ES-I3 (cell line): ENCODE data around the gene FSTL1.

Experiments used
- H3K36me3 ChIP-seq: 2 replicates; pipeline ENCODE4 v1.6.1; 2013; ENCODE audit warnings: mild to moderate bottlenecking, low read length, control low read depth, moderate library complexity; ENCODE audit not compliant: insufficient read depth
- H3K4me1 ChIP-seq: 2 replicates; pipeline ENCODE4 v1.6.1; 2013; ENCODE audit warnings: mild to moderate bottlenecking, control low read depth, low read length; ENCODE audit not compliant: insufficient read depth
- H3K9ac ChIP-seq: 2 replicates; pipeline ENCODE4 v1.6.1; 2013; ENCODE audit warnings: low read depth, mild to moderate bottlenecking, low read length, moderate library complexity
- H3K9me3 ChIP-seq: 2 replicates; pipeline ENCODE4 v1.6.1; 2013; ENCODE audit warnings: mild to moderate bottlenecking, low read length, moderate library complexity; ENCODE audit not compliant: control insufficient read depth, insufficient read depth

Gene FSTL1

GRCh38 chr3:120454076-120454689 lies 3.4 kb upstream of the FSTL1 start:
- Histone ChIP-seq H3K36me3 (no peaks in the 10 kb centered on the region), H3K9ac (no peak overlapping the region), H3K4me1 (peaks cover 14% of the 10 kb centered on the region), H3K9me3 (no peaks in the 10 kb centered on the region)

GRCh38 chr3:120452816-120453215 lies 2.0 kb upstream of the FSTL1 start:
- Histone ChIP-seq H3K4me1 (peaks cover 25% of the 10 kb centered on the region), H3K36me3 (no peaks in the 10 kb centered on the region), H3K9ac (no peak overlapping the region), H3K9me3 (no peaks in the 10 kb centered on the region)

- Histone ChIP-seq H3K9me3 (no peaks in the 10 kb centered on the region), H3K36me3 (no peaks in the 10 kb centered on the region), H3K4me1 (peaks cover 31% of the 10 kb centered on the region), H3K9ac (peak overlapping the region; percentile 86; the same call in 1 of the 2 replicates)
Observed at GRCh38 chr3:120451806-120452205, 1.0 kb upstream of the FSTL1 start.

- Histone ChIP-seq H3K9me3 (no peaks in the 10 kb centered on the region), H3K36me3 (no peaks in the 10 kb centered on the region), H3K4me1 (peaks cover 31% of the 10 kb centered on the region), H3K9ac (peak overlapping the region; percentile 86)
Observed at GRCh38 chr3:120451272-120451761, 525 bp upstream of the FSTL1 start.

- Histone ChIP-seq H3K9me3 (no peaks in the 10 kb centered on the region), H3K4me1 (peaks cover 31% of the 10 kb centered on the region), H3K36me3 (no peaks in the 10 kb centered on the region), H3K9ac (peak overlapping the region; percentile 86)
Observed at GRCh38 chr3:120449701-120450599, 842 bp downstream of the FSTL1 start.

- Histone ChIP-seq H3K36me3 (no peaks in the 10 kb centered on the region), H3K9me3 (no peaks in the 10 kb centered on the region), H3K4me1 (peaks cover 31% of the 10 kb centered on the region), H3K9ac (peak overlapping the region; percentile 86; the same call in 1 of the 2 replicates)
Observed at GRCh38 chr3:120449251-120449650, 1.5 kb downstream of the FSTL1 start.

- H3K9ac ChIP-seq: peak overlapping the region; percentile 86; the same call in 1 of the 2 replicates
- no peaks in the 10 kb centered on the region for H3K9me3 ChIP-seq
- H3K36me3 ChIP-seq: no peaks in the 10 kb centered on the region
- peaks cover 31% of the 10 kb centered on the region for H3K4me1 ChIP-seq
Observed at GRCh38 chr3:120448756-120449155, 2.0 kb downstream of the FSTL1 start.

DNA sequence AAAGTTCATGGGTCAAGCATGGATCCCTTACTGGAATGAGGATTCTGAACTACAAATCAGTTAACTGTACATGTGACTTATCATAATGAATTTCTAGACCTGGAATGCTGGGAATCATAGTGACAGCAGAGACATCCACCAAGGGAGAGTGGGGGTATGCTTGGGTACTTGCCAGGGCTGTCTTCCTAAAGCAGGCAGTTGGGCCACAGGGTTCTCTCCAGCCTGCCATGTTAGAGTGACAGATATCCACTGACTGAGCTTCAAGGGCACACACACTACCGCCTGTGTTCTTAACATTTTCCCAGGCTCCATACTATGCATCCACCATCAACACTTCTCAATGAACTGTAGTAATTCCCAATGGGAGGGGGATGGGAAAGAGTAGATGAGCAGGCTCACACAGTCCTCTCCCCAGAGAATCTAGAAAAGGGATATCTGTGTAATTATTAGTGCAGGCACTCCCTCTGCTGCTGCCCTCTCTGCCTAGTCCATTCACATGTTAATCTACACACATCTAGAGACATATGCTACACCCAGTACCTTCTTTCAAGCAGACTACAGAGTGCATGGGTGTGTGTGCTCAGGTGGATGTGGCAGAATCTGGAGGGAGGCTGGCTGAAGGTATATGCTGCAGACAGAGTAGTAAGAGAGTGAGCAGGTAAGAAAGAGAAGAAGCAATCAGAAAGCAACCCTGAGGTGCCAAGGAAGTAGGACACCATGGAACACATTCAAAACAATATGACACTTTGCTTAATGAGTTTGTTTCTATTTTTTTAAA lies 3.7 kb downstream of the FSTL1 start:
- peaks cover 25% of the 10 kb centered on the region for H3K4me1 ChIP-seq
- no peaks in the 10 kb centered on the region for H3K36me3 ChIP-seq
- no peak overlapping the region for H3K9ac ChIP-seq
- no peaks in the 10 kb centered on the region for H3K9me3 ChIP-seq

- peaks cover 21% of the 10 kb centered on the region for H3K4me1 ChIP-seq
- H3K9ac ChIP-seq: no peak overlapping the region
- no peaks in the 10 kb centered on the region for H3K9me3 ChIP-seq
- H3K36me3 ChIP-seq: no peaks in the 10 kb centered on the region
Observed at GRCh38 chr3:120445654-120446053, 5.1 kb downstream of the FSTL1 start.

DNA sequence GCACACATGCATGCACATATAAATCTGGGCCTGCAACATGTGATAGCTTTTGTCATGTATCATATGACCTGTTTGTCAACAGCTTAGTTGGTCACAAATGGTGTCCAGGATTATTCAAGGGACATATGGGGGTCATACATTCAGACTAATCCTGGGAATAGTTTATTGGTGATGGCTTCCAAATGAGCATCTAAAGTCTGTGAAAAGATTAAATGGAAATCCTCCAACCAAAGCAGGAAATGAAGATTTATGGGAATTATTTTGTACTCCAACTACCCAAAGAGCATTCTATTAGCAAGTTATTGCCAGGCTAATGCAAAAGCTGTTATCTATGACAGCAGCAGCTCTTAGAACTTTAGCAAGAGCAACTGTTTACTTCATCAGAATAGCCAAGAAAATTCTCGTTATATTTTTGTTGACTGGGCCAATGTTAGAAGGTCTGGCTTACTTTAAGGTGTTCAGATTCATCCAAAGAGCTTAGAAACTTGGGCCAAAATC lies 7.1 kb downstream of the FSTL1 start:
- H3K9ac ChIP-seq: no peak overlapping the region
- no peaks in the 10 kb centered on the region for H3K36me3 ChIP-seq
- peaks cover 12% of the 10 kb centered on the region for H3K4me1 ChIP-seq
- no peaks in the 10 kb centered on the region for H3K9me3 ChIP-seq

- Histone ChIP-seq H3K4me1 (peaks cover 5% of the 10 kb centered on the region), H3K9me3 (no peaks in the 10 kb centered on the region), H3K9ac (no peak overlapping the region), H3K36me3 (peaks cover 4% of the 10 kb centered on the region; the same call in 1 of the 2 replicates)
Observed at GRCh38 chr3:120442975-120443517, 7.7 kb downstream of the FSTL1 start.

DNA sequence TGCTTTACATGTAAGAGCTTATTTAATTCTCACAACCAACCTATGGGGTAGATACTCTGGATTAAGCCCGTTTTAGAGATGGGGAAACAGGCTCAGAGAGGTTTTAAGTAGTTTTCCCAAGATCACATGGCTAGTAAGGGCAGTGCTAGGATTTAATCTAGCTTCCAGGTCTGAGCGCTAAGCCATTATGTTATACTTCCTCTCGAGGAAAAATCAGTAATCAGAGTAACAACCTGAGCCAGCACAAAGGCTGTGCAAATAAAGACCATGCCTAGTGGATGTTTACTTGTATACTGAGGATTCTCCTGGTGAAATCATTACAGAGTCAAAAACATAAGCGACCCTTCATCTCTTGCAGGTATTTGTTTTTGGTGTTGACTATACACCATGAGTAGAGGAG lies 9.0 kb downstream of the FSTL1 start:
- H3K4me1 ChIP-seq: peaks cover 3% of the 10 kb centered on the region; the same call in 1 of the 2 replicates

DNA sequence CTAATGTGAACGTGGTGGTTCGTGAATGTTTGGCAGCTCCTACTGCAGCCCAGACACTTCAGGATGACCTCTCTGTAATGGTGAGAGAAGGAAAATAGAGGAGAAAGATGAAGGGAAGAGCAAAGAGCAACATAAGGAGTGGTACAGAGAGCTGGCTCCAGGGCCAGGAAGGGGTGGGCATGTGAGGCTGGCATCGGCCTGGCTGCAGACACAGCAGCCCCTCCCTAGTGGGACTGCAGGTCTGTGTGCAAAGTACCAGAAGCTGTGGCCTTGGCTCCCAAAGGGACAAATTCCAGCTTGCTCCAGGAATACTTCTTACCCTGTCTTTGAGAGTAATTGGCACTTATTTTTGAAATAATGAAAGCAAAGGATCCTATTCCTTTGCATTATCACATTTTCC lies 10.0 kb downstream of the FSTL1 start:
- Histone ChIP-seq H3K36me3 (peaks cover 4% of the 10 kb centered on the region; the same call in 1 of the 2 replicates), H3K9ac (no peak overlapping the region), H3K9me3 (no peaks in the 10 kb centered on the region), H3K4me1 (peaks cover 12% of the 10 kb centered on the region)

More for the DNA sequence above, 9.0 kb downstream of the FSTL1 start:
- H3K9me3 ChIP-seq: no peaks in the 10 kb centered on the region
- peaks cover 4% of the 10 kb centered on the region; the same call in 1 of the 2 replicates for H3K36me3 ChIP-seq
- no peak overlapping the region for H3K9ac ChIP-seq
